Tibial nerve (tissue), 4 donors: ENCODE measurements around the gene NDUFAF2. TPM values are rescaled to one million over a fixed set of nuclear protein-coding genes. Genes with fewer than 3 reads are reported as not detected.

ENCODE experiments used
- DNase-seq, 2 donors: peaks; one replicate each; pipeline ENCODE4 v3.0.0-alpha.2; 2019; ENCODE audit warnings: low spot score in 2 of 2
- H3K27ac ChIP-seq, 4 donors: fragments of 200-600 bp; sonication (generic) in 3 of 4; one replicate each; pipeline ENCODE4 v1.5.1; 2017 to 2019; ENCODE audit warnings: mild to moderate bottlenecking in 1 of 4
- H3K27me3 ChIP-seq, 2 donors: fragments of 200-600 bp; sonication (generic) in 1 of 2; one replicate each; pipeline versions ENCODE4 v1.5.1 to v1.6.0; 2017 to 2019
- H3K36me3 ChIP-seq, 3 donors: fragments of 200-600 bp; sonication (generic); one replicate each; pipeline ENCODE4 v1.5.1; 2018 to 2019
- H3K4me1 ChIP-seq, 4 donors: fragments of 200-600 bp; sonication (generic) in 3 of 4; one replicate each; pipeline ENCODE4 v1.5.1; 2017 to 2019
- H3K4me3 ChIP-seq, 4 donors: fragments of 200-600 bp; sonication (generic) in 3 of 4; one replicate each; pipeline ENCODE4 v1.5.1; 2017 to 2019; ENCODE audit warnings: mild to moderate bottlenecking in 1 of 4, moderate library complexity in 1 of 4
- H3K9me3 ChIP-seq, 4 donors: fragments of 200-600 bp; sonication (generic) in 3 of 4; one replicate each; pipeline ENCODE4 v1.5.1; 2017 to 2019
- EP300 ChIP-seq, 2 donors: sonication (generic); formaldehyde crosslinking; IDR thresholded peaks; one replicate each; pipeline ENCODE4 v1.6.1; 2017; ENCODE audit warnings: antibody characterized with exemption in 2 of 2, mild to moderate bottlenecking in 1 of 2
- POLR2A ChIP-seq, 2 donors: fragments of 450-650 bp; IDR thresholded peaks; one replicate each; pipeline ENCODE4 v1.6.1; 2017; ENCODE audit warnings: antibody characterized with exemption in 2 of 2, mild to moderate bottlenecking in 2 of 2, moderate library complexity in 2 of 2
- WGBS, 2 donors: methylation state at CpG; one replicate each; pipeline ENCODE4 v1.1.5; 2018; 5-methylcytosine and 5-hydroxymethylcytosine counted together
- total RNA-seq, 4 donors: library from RNA; depleted of rRNA; stranded (reverse); fragments of >200 nt; gene quantifications; one replicate each; pipeline ENCODE4 v1.1.0, GENCODE V29; 2016
- TF ChIP-seq, protein P1 (sequence below), 5 experiments: fragments of 200-600 bp in 3 of 5; fragments of 450-650 bp in 2 of 5; sonication (generic) in 3 of 5; IDR thresholded peaks; one replicate each; pipeline ENCODE4 v1.5.1; 2016 to 2019; ENCODE audit warnings: antibody characterized with exemption in 5 of 5, mild to moderate bottlenecking in 3 of 5, moderate library complexity in 2 of 5

Gene NDUFAF2
- total RNA-seq, 4 donors from 2014 or later, result 16.2 to 46.5 (median 24.2) TPM

DNA sequence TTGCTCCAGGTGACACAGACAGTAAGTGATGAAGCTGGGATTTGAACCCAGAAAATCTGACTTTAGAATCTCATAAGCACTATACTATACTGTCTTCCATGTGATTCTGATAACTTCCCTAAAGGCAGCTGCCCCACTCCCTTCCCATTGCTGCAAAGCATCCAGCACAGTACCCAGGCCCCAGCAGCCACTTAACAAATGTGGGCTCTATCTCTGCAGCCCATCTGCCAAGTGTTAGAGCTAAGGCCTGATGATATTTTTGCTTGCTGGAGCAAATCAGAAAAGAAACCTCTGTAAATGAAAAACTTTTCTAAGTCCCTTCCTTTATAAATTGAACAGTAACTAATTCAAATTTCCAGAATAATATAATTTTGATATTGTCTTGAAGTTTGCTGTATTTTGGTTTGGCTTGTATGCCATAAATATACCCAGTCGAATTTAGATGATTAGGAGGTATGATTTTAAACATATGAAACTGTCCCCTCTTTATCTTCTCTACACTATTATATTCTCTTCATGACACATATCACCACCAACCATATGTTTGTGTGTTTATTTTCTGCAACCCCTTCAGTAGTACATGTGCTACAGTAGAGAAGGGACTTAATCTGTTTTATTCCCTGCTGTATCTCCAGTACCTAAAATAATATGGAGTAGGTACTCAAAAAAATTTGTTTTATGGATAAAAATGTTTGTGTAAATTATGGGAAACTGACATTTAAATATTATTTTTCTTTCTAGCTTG lies 153.4 kb downstream of the NDUFAF2 start:
- Histone ChIP-seq H3K9me3 (no peaks in the 10 kb centered on the region), H3K27me3 (no peaks in the 10 kb centered on the region), H3K27ac (no peak overlapping the region), H3K36me3 (peaks cover 0 to 38% (median 0%) of the 10 kb centered on the region in 3 donors), H3K4me1 (no peaks in the 10 kb centered on the region), H3K4me3 (no peak overlapping the region)
- WGBS, 2 donors, result 81% methylated on average over 1 of the region's 1 CpG
- no peak for DNase-seq
- TF ChIP-seq EP300 (IDR thresholded peaks at IDR 0.05) (no peak), POLR2A (IDR thresholded peaks at IDR 0.05) (no peak)
- TF ChIP-seq, protein P1, sequence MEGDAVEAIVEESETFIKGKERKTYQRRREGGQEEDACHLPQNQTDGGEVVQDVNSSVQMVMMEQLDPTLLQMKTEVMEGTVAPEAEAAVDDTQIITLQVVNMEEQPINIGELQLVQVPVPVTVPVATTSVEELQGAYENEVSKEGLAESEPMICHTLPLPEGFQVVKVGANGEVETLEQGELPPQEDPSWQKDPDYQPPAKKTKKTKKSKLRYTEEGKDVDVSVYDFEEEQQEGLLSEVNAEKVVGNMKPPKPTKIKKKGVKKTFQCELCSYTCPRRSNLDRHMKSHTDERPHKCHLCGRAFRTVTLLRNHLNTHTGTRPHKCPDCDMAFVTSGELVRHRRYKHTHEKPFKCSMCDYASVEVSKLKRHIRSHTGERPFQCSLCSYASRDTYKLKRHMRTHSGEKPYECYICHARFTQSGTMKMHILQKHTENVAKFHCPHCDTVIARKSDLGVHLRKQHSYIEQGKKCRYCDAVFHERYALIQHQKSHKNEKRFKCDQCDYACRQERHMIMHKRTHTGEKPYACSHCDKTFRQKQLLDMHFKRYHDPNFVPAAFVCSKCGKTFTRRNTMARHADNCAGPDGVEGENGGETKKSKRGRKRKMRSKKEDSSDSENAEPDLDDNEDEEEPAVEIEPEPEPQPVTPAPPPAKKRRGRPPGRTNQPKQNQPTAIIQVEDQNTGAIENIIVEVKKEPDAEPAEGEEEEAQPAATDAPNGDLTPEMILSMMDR (IDR thresholded peaks at IDR 0.05), result no peak

DNA sequence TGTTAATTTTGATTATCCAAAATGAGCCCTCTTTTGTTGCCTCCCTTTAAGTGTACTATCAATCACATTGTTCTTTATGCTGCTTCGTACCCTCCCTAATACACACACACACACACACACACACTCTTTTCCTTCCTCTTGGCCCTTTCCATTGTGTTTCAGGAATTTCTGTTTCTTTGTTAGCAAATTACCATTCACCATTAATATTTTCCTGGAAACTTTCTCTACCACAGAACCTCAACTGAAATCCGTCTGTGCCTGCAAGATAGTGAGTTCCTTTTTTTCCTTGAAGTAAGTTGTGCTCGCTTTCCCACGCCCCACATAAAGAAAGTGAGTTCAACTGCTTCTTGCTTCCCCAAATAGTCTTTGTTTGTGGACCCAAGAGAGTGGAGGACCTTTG lies 155.4 kb downstream of the NDUFAF2 start:
- no peak overlapping the region for H3K27ac ChIP-seq
- peaks cover 0 to 48% (median 0%) of the 10 kb centered on the region in 3 donors for H3K36me3 ChIP-seq
- WGBS, 2 donors, result 68 to 81% methylated on average over 4 of the region's 4 CpGs
- TF ChIP-seq, protein P1 (IDR thresholded peaks at IDR 0.05), result no peak
- no peak for TF ChIP-seq POLR2A (IDR thresholded peaks at IDR 0.05)
- no peak for TF ChIP-seq EP300 (IDR thresholded peaks at IDR 0.05)
- no peak overlapping the region for H3K4me3 ChIP-seq
- H3K4me1 ChIP-seq, result no peaks in the 10 kb centered on the region
- DNase-seq, result no peak
- H3K27me3 ChIP-seq, result no peaks in the 10 kb centered on the region
- no peaks in the 10 kb centered on the region for H3K9me3 ChIP-seq

DNA sequence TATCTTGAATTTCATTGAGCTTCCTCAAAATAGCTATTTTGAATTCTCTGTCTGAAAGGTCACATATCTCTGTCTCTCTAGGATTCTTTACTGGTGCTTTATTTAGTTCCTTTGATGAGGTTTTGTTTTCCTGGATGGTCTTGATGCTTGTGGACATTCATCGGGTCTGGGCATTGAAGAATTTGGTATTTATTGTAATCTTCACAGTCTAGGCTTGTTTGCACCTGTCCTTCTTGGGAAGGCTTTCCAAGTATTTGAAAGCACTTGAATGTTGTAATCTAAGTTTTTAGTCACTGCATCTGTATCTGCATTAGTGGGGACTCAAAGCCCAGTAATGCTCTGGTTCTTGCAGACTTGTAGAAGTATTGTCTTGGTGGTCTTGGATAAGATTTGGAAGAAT lies 169.4 kb downstream of the NDUFAF2 start:
- no peak for DNase-seq
- TF ChIP-seq POLR2A (IDR thresholded peaks at IDR 0.05) (no peak), EP300 (IDR thresholded peaks at IDR 0.05) (no peak)
- TF ChIP-seq, protein P1 (IDR thresholded peaks at IDR 0.05), result no peak
- H3K4me3 ChIP-seq, result no peak overlapping the region
- WGBS, 2 donors, result 85 to 90% methylated on average over 1 of the region's 1 CpG
- H3K9me3 ChIP-seq, result no peaks in the 10 kb centered on the region
- peaks cover 0 to 19% (median 0%) of the 10 kb centered on the region in 3 donors for H3K36me3 ChIP-seq
- no peaks in the 10 kb centered on the region for H3K4me1 ChIP-seq
- H3K27me3 ChIP-seq, result no peaks in the 10 kb centered on the region
- H3K27ac ChIP-seq, result no peak overlapping the region

DNA sequence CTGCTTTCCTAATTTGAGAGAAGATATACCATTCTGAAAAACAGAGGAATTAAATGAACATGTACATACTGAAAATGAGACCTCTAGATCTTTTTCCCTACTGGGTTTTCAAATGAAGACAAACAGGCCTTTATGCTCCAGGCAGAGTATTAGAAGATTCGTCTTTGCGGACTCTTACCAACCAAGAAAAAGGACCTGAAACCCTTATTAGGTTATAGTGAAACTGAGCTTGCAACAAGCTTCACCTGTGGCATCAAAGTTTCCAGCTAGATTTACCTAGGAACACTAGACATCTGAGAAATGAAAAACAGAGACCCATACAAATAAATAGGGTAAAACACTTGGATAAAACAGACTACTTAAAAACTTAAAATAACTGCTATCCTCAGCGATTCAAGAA lies 171.0 kb downstream of the NDUFAF2 start:
- WGBS, 2 donors, result 89 to 95% methylated on average over 3 of the region's 3 CpGs
- Histone ChIP-seq H3K4me1 (no peaks in the 10 kb centered on the region), H3K9me3 (no peaks in the 10 kb centered on the region), H3K36me3 (peaks cover 0 to 19% (median 0%) of the 10 kb centered on the region in 3 donors), H3K4me3 (no peak overlapping the region), H3K27me3 (no peaks in the 10 kb centered on the region), H3K27ac (no peak overlapping the region)
- TF ChIP-seq EP300 (IDR thresholded peaks at IDR 0.05), result no peak
- TF ChIP-seq, protein P1 (IDR thresholded peaks at IDR 0.05), result no peak
- DNase-seq, result no peak

DNA sequence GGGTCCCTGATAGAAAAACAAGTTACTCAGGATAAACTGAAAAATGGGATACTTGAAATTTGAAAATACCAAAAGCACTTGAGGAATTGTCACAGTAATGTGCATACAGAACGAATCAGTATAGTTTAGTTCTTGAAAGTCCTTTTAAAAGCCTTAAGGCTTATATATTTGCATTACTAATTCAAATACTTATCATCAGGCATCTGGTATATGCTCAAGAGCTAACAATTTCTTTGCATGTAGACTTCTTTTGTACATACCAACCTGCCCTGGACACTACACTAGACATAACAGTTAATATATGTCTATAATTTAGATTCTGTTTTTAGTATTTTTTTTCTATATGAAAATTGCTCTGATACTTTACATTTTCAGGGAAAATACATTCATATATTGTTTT lies 174.1 kb downstream of the NDUFAF2 start:
- H3K36me3 ChIP-seq, result peaks cover 0 to 10% (median 0%) of the 10 kb centered on the region in 3 donors
- 89 to 96% methylated on average over 1 of the region's 1 CpG for WGBS, 2 donors
- TF ChIP-seq, protein P1 (IDR thresholded peaks at IDR 0.05), result no peak
- TF ChIP-seq POLR2A (IDR thresholded peaks at IDR 0.05), result no peak
- no peak for TF ChIP-seq EP300 (IDR thresholded peaks at IDR 0.05)
- no peaks in the 10 kb centered on the region for H3K9me3 ChIP-seq
- DNase-seq, result no peak
- no peak overlapping the region for H3K4me3 ChIP-seq
- H3K27me3 ChIP-seq, result no peaks in the 10 kb centered on the region
- H3K27ac ChIP-seq, result no peak overlapping the region
- no peaks in the 10 kb centered on the region for H3K4me1 ChIP-seq
